SK-N-SH (cell line): ENCODE data around the gene AKR1C2. TPM values are rescaled to one million over a fixed set of nuclear protein-coding genes. Genes with fewer than 3 reads are reported as not detected.

ENCODE experiments used
- CTCF ChIA-PET: fragments of 300-600, 350-600 bp; formaldehyde crosslinking; extraction: SDS; loops from one replicate; lab custom pipeline; 2021; lab: Yijun Ruan, JAX
- POLR2A ChIA-PET: fragments of 350-600 bp; sonication (Branson Sonifier 250); formaldehyde crosslinking; extraction: SDS; loops from one replicate; lab custom pipeline; 2020; ENCODE audit warnings: antibody characterized with exemption, inconsistent platforms; lab: Yijun Ruan, JAX
- DNase-seq: peaks from one replicate; pipeline ENCODE4 v3.0.0; 2012
- H2AFZ ChIP-seq: fragments of 200-600 bp; sonication (generic); 2 replicates; pipeline ENCODE4 v1.8.1; 2016; ENCODE audit warnings: antibody characterized with exemption, mild to moderate bottlenecking, low read depth
- H3F3A ChIP-seq: fragments of 200-600 bp; sonication (generic); replicated peaks from 2 replicates; pipeline ENCODE3; 2016; ENCODE audit warnings: antibody characterized with exemption, mild to moderate bottlenecking; ENCODE audit not compliant: insufficient read depth
- H3K27ac ChIP-seq, 2 experiments: fragments of 200-500 bp in 1 of 2; fragments of 200-600 bp in 1 of 2; sonication (Bioruptor generic) in 1 of 2; sonication (generic), shearing (Covaris generic) in 1 of 2; 2 replicates each; pipeline versions ENCODE4 v1.5.1 to v1.6.1; 2014 to 2016; ENCODE audit warnings: low read depth in 2 of 2, inconsistent platforms in 1 of 2, low read length in 1 of 2, mild to moderate bottlenecking in 1 of 2, mixed read lengths in 1 of 2
- H3K27me3 ChIP-seq: fragments of 200-600 bp; sonication (generic), shearing (Covaris generic); 2 replicates; pipeline ENCODE4 v1.6.1; 2016; ENCODE audit warnings: mixed run types; ENCODE audit not compliant: insufficient read depth
- H3K36me3 ChIP-seq, 2 experiments: fragments of 200-500 bp in 1 of 2; fragments of 200-600 bp in 1 of 2; sonication (Bioruptor generic) in 1 of 2; sonication (generic) in 1 of 2; replicated peaks in 1 of 2; 2 replicates each; pipeline versions ENCODE3 to v1.5.1; 2014 to 2016; ENCODE audit warnings: low read length in 1 of 2, mild to moderate bottlenecking in 1 of 2; ENCODE audit not compliant: insufficient read depth in 2 of 2, control insufficient read depth in 1 of 2
- H3K4me1 ChIP-seq, 2 experiments: fragments of 200-500 bp in 1 of 2; fragments of 200-600 bp in 1 of 2; sonication (Bioruptor generic) in 1 of 2; sonication (generic), shearing (Covaris generic) in 1 of 2; 2 replicates each; pipeline versions ENCODE4 v1.5.1 to v1.6.1; 2014 to 2016; ENCODE audit warnings: low read depth in 1 of 2, low read length in 1 of 2, mixed run types in 1 of 2; ENCODE audit not compliant: insufficient read depth in 2 of 2, control insufficient read depth in 1 of 2
- H3K4me2 ChIP-seq: fragments of 200-600 bp; sonication (generic), shearing (Covaris generic); 2 replicates; pipeline ENCODE4 v1.6.1; 2017; ENCODE audit warnings: mixed run types
- H3K4me3 ChIP-seq, 2 experiments: fragments of 200-500 bp in 1 of 2; fragments of 200-600 bp in 1 of 2; sonication (Bioruptor generic) in 1 of 2; sonication (generic), shearing (Covaris generic) in 1 of 2; 2 replicates each; pipeline versions ENCODE4 v1.5.1 to v1.8.1; 2014 to 2016; ENCODE audit warnings: low read depth in 2 of 2, inconsistent platforms in 1 of 2, low read length in 1 of 2, mild to moderate bottlenecking in 1 of 2, mixed read lengths in 1 of 2, moderate library complexity in 1 of 2
- H3K79me2 ChIP-seq: fragments of 200-600 bp; sonication (generic); 2 replicates; pipeline ENCODE4 v1.8.1; 2017; ENCODE audit warnings: mild to moderate bottlenecking; ENCODE audit not compliant: insufficient read depth
- H3K9ac ChIP-seq: fragments of 200-600 bp; sonication (generic); 2 replicates; pipeline ENCODE4 v1.6.1; 2017; ENCODE audit warnings: mixed run types
- H3K9me2 ChIP-seq: fragments of 200-600 bp; sonication (generic); 2 replicates; pipeline ENCODE4 v1.6.1; 2017; ENCODE audit warnings: mixed run types
- H3K9me3 ChIP-seq: fragments of 200-600 bp; sonication (generic); 2 replicates; pipeline ENCODE4 v1.6.1; 2017; ENCODE audit warnings: mixed run types, mild to moderate bottlenecking, moderate library complexity
- H4K20me1 ChIP-seq: fragments of 200-600 bp; sonication (generic); 2 replicates; pipeline ENCODE4 v1.6.1; 2017; ENCODE audit warnings: mild to moderate bottlenecking, mixed run types; ENCODE audit not compliant: insufficient read depth
- ELF1 ChIP-seq: IDR thresholded peaks from 2 replicates; pipeline ENCODE4 v1.4.0; 2012
- EP300 ChIP-seq, 2 experiments: IDR thresholded peaks; 2 replicates each; pipeline versions ENCODE4 v1.4.0 to v1.6.1; 2012; ENCODE audit warnings: borderline replicate concordance in 1 of 2, low read depth in 1 of 2, low read length in 1 of 2
- FOXJ3 ChIP-seq: sonication (generic); formaldehyde crosslinking; IDR thresholded peaks from 2 replicates; pipeline ENCODE4 v1.5.1; 2020; ENCODE audit warnings: mild to moderate bottlenecking, missing genetic modification reagents
- JUND ChIP-seq: IDR thresholded peaks from 2 replicates; pipeline ENCODE4 v1.4.0; 2012
- MEF2A ChIP-seq: IDR thresholded peaks from 2 replicates; pipeline ENCODE4 v1.4.0; 2012; ENCODE audit warnings: low read depth, borderline replicate concordance
- MXI1 ChIP-seq: IDR thresholded peaks from 2 replicates; pipeline ENCODE4 v1.6.1; 2012; ENCODE audit warnings: mild to moderate bottlenecking, low read depth, low read length, improper control_type of control experiment
- NFIC ChIP-seq: IDR thresholded peaks from 2 replicates; pipeline ENCODE4 v1.4.0; 2012; ENCODE audit warnings: borderline replicate concordance
- NRF1 ChIP-seq: IDR thresholded peaks from 2 replicates; pipeline ENCODE4 v1.6.1; 2012; ENCODE audit warnings: low read depth, mild to moderate bottlenecking, low read length
- POLR2AphosphoS5 ChIP-seq: IDR thresholded peaks from 2 replicates; pipeline ENCODE4 v1.6.1; 2012; ENCODE audit warnings: low read depth, low read length
- RCOR1 ChIP-seq: fragments of 150-350 bp; IDR thresholded peaks from 2 replicates; pipeline ENCODE4 v1.6.1; 2017; ENCODE audit warnings: antibody characterized with exemption, low read length
- RXRA ChIP-seq: IDR thresholded peaks from 2 replicates; pipeline ENCODE4 v1.4.0; 2012; ENCODE audit warnings: low read depth, mild to moderate bottlenecking, borderline replicate concordance
- SIN3A ChIP-seq: IDR thresholded peaks from 2 replicates; pipeline ENCODE4 v1.6.1; 2012; ENCODE audit warnings: low read depth, mild to moderate bottlenecking, low read length, moderate library complexity, borderline replicate concordance
- SMC3 ChIP-seq: IDR thresholded peaks from 2 replicates; pipeline ENCODE4 v1.6.1; 2012; ENCODE audit warnings: low read depth, low read length, improper control_type of control experiment
- TAF1 ChIP-seq: IDR thresholded peaks from 2 replicates; pipeline ENCODE4 v1.6.1; 2012; ENCODE audit warnings: low read depth, mild to moderate bottlenecking, low read length, moderate library complexity, borderline replicate concordance
- TCF12 ChIP-seq: IDR thresholded peaks from 2 replicates; pipeline ENCODE4 v1.4.0; 2012
- WGBS: methylation state at CpG from one replicate; pipeline ENCODE4 v1.1.6; 2017; ENCODE audit warnings: low lambda C conversion rate; 5-methylcytosine and 5-hydroxymethylcytosine counted together
- polyA plus RNA-seq, 3 experiments: library from polyadenylated mRNA; depleted of rRNA; stranded (reverse); fragments of >200 nt; gene quantifications; 2 replicates each; pipeline ENCODE4 v1.2.3, GENCODE V29; 2012
- TF ChIP-seq, protein P1 (sequence below): IDR thresholded peaks from 2 replicates; pipeline ENCODE4 v1.4.0; 2012; ENCODE audit warnings: low read depth, borderline replicate concordance
- TF ChIP-seq, protein P2 (sequence below): fragments of 150-350 bp; IDR thresholded peaks from 2 replicates; pipeline ENCODE4 v1.6.1; 2016; ENCODE audit warnings: mild to moderate bottlenecking, low read depth, low read length
- TF ChIP-seq, protein P3 (sequence below): IDR thresholded peaks from 2 replicates; pipeline ENCODE4 v1.4.0; 2012; ENCODE audit warnings: low read depth
- TF ChIP-seq, protein P4 (sequence below): fragments of 200-600 bp; sonication (generic); IDR thresholded peaks from 2 replicates; pipeline ENCODE4 v1.6.1; 2017; ENCODE audit warnings: antibody characterized with exemption, mild to moderate bottlenecking, moderate library complexity
- TF ChIP-seq, protein P5 (sequence below): fragments of 150-350 bp; IDR thresholded peaks from 2 replicates; pipeline ENCODE4 v1.6.1; 2017; ENCODE audit warnings: antibody characterized with exemption, low read length, low read depth, borderline replicate concordance

Gene AKR1C2
- polyA plus RNA-seq, 1 of the 3 experiments (the other 2 are of a cell fraction) = not detected

DNA sequence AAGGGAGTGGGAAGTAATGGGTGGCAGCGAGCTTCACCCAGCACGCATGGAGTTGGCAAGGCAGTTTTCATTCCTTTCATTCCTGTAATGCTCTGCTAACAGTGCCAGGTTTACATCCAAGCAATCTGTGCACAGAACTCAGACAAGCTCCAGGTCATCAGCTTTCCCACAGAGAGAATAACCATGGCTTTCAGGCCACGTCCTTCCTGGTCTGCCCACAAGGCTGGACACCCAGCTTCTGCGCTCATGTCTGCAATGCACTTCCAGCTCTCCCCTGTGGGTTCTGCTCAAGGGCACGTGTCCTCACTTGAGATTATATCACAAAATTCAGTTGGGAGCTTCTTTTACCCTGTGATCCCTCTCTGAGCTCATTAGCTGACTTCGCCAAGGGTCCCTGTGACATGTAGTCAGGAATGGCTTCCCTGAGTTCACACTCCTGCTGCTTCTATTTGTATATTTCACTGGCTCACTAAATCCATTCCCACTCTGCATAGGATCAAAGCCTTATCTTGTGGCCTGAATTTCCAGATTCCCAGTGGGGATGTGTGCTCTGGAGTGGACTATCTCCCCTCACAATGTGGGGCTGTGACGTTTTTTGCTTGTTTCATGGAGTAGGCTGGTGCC, 18.6 kb downstream of the AKR1C2 start:
- Histone ChIP-seq H3K9me2 (no peaks in the 10 kb centered on the region), H3K36me3 (no peaks in the 10 kb centered on the region), H3K9ac (no peak overlapping the region), H3K4me3 (no peak overlapping the region), H3K27me3 (no peaks in the 10 kb centered on the region), H3F3A (no peaks in the 10 kb centered on the region), H2AFZ (no peak overlapping the region), H3K9me3 (no peaks in the 10 kb centered on the region), H3K4me1 (no peaks in the 10 kb centered on the region; a peak in 1 of 4 replicates), H3K79me2 (no peaks in the 10 kb centered on the region), H3K27ac (no peak overlapping the region; a peak in 1 of 4 replicates), H4K20me1 (no peaks in the 10 kb centered on the region), H3K4me2 (no peak overlapping the region)
- WGBS = 41% methylated on average over 7 of the region's 7 CpGs
- TF ChIP-seq ELF1 (no peak), MEF2A (no peak), TCF12 (peak; percentile 37; the same call in 1 of the 2 replicates), TAF1 (no peak)
- TF ChIP-seq, protein P1, sequence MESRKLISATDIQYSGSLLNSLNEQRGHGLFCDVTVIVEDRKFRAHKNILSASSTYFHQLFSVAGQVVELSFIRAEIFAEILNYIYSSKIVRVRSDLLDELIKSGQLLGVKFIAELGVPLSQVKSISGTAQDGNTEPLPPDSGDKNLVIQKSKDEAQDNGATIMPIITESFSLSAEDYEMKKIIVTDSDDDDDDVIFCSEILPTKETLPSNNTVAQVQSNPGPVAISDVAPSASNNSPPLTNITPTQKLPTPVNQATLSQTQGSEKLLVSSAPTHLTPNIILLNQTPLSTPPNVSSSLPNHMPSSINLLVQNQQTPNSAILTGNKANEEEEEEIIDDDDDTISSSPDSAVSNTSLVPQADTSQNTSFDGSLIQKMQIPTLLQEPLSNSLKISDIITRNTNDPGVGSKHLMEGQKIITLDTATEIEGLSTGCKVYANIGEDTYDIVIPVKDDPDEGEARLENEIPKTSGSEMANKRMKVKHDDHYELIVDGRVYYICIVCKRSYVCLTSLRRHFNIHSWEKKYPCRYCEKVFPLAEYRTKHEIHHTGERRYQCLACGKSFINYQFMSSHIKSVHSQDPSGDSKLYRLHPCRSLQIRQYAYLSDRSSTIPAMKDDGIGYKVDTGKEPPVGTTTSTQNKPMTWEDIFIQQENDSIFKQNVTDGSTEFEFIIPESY = no peak
- TF ChIP-seq, protein P2, sequence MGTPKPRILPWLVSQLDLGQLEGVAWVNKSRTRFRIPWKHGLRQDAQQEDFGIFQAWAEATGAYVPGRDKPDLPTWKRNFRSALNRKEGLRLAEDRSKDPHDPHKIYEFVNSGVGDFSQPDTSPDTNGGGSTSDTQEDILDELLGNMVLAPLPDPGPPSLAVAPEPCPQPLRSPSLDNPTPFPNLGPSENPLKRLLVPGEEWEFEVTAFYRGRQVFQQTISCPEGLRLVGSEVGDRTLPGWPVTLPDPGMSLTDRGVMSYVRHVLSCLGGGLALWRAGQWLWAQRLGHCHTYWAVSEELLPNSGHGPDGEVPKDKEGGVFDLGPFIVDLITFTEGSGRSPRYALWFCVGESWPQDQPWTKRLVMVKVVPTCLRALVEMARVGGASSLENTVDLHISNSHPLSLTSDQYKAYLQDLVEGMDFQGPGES = no peak
- no peak for DNase-seq
- POLR2A ChIA-PET = no interaction called here
- CTCF ChIA-PET = interaction anchor here (4.5 kb wide), 1 partner anchor 134 kb away, joined by 57 read pairs; no protein-coding TSS in a partner anchor

DNA sequence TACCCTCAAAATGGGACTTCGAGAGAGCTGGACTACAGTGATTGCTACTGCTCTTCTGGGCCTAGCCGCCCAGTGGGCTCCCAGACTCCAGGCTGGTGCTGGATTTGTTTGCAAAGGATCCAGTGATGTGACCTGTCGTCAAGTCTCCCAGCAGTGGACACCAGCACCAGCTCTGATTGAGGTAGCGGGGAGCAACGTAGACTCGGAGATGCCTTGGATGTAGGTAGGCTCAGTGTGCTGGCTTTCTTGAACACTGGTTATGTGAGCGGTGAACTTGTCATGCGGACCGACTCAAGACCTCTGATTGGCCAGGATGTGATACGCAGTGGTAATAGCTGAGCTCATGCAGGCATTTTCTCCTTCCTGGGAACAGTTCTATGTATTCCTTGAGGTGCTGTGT, 19.4 kb downstream of the AKR1C2 start:
- no peaks in the 10 kb centered on the region for H4K20me1 ChIP-seq
- H3K9ac ChIP-seq = no peak overlapping the region
- H3K4me1 ChIP-seq = no peaks in the 10 kb centered on the region; a peak in 1 of 4 replicates
- no peaks in the 10 kb centered on the region for H3K9me2 ChIP-seq
- H3K9me3 ChIP-seq = no peaks in the 10 kb centered on the region
- POLR2A ChIA-PET = no interaction called here
- WGBS = 70% methylated on average over 6 of the region's 10 CpGs
- no peaks in the 10 kb centered on the region for H3K79me2 ChIP-seq
- H3K27me3 ChIP-seq = no peaks in the 10 kb centered on the region
- no peaks in the 10 kb centered on the region for H3K36me3 ChIP-seq
- H3F3A ChIP-seq = no peaks in the 10 kb centered on the region
- no peak overlapping the region for H2AFZ ChIP-seq
- no peak overlapping the region for H3K4me3 ChIP-seq
- CTCF ChIA-PET = interaction anchor here (1.0 to 4.5 kb wide), 2 partner anchors 134 to 135 kb away, joined by 4 to 57 read pairs; no protein-coding TSS in a partner anchor
- no peak for DNase-seq
- H3K27ac ChIP-seq = no peak overlapping the region
- no peak overlapping the region for H3K4me2 ChIP-seq
- TF ChIP-seq ELF1 (no peak), FOXJ3 (CRISPR knock-in tag) (no peak), NFIC (no peak), SMC3 (no peak), NRF1 (no peak), RCOR1 (no peak), RXRA (no peak), POLR2AphosphoS5 (no peak), TAF1 (no peak), SIN3A (no peak), EP300 (IDR thresholded peaks at IDR 0.05; ENCODE audit: borderline replicate concordance in 1 of 2, low read depth in 1 of 2, low read length in 1 of 2) (no peak), TCF12 (no peak), MXI1 (no peak), JUND (no peak)
- TF ChIP-seq, protein P3, sequence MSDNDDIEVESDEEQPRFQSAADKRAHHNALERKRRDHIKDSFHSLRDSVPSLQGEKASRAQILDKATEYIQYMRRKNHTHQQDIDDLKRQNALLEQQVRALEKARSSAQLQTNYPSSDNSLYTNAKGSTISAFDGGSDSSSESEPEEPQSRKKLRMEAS = no peak
- TF ChIP-seq, protein P2 = no peak
- TF ChIP-seq, protein P4, sequence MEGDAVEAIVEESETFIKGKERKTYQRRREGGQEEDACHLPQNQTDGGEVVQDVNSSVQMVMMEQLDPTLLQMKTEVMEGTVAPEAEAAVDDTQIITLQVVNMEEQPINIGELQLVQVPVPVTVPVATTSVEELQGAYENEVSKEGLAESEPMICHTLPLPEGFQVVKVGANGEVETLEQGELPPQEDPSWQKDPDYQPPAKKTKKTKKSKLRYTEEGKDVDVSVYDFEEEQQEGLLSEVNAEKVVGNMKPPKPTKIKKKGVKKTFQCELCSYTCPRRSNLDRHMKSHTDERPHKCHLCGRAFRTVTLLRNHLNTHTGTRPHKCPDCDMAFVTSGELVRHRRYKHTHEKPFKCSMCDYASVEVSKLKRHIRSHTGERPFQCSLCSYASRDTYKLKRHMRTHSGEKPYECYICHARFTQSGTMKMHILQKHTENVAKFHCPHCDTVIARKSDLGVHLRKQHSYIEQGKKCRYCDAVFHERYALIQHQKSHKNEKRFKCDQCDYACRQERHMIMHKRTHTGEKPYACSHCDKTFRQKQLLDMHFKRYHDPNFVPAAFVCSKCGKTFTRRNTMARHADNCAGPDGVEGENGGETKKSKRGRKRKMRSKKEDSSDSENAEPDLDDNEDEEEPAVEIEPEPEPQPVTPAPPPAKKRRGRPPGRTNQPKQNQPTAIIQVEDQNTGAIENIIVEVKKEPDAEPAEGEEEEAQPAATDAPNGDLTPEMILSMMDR = no peak
- TF ChIP-seq, protein P5, sequence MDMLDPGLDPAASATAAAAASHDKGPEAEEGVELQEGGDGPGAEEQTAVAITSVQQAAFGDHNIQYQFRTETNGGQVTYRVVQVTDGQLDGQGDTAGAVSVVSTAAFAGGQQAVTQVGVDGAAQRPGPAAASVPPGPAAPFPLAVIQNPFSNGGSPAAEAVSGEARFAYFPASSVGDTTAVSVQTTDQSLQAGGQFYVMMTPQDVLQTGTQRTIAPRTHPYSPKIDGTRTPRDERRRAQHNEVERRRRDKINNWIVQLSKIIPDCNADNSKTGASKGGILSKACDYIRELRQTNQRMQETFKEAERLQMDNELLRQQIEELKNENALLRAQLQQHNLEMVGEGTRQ = no peak
